WTC11 (cell line): ENCODE data around the gene MOB3C. TPM values are rescaled to one million over a fixed set of nuclear protein-coding genes. Genes with fewer than 3 reads are reported as not detected.

ENCODE experiments used
- ATAC-seq: fragments of 200-7000 bp; cut with Tn5 transposase; 2 replicates; pipeline ENCODE4 v1.10.0; 2021; ENCODE audit warnings: mild to moderate bottlenecking, moderate library complexity
- CTCF ChIA-PET: fragments of 300-600 bp; sonication (Branson Sonifier 250); formaldehyde crosslinking; loops from one replicate; lab custom pipeline; 2021; ENCODE audit warnings: antibody characterized with exemption; lab: Charles Lee
- POLR2A ChIA-PET: fragments of 350-600 bp; sonication (Branson Sonifier 250); formaldehyde crosslinking; loops from one replicate; lab custom pipeline; 2021; ENCODE audit warnings: antibody characterized with exemption; lab: Charles Lee
- DNase-seq: peaks from one replicate; pipeline ENCODE4 v3.0.0; 2021; ENCODE audit warnings: low spot score
- H3K27ac Mint-ChIP-seq: 2 replicates; pipeline ENCODE4 v1.8.0; 2021; ENCODE audit warnings: mixed read lengths
- H3K27me3 Mint-ChIP-seq: 2 replicates; pipeline ENCODE4 v1.8.0; 2021; ENCODE audit warnings: low read depth, mild to moderate bottlenecking, moderate library complexity, mixed read lengths
- H3K36me3 Mint-ChIP-seq: 2 replicates; pipeline ENCODE4 v1.8.0; 2021; ENCODE audit warnings: mixed read lengths
- H3K4me1 Mint-ChIP-seq: 2 replicates; pipeline ENCODE4 v1.8.0; 2022; ENCODE audit warnings: mixed read lengths
- H3K4me3 Mint-ChIP-seq: 2 replicates; pipeline ENCODE4 v1.8.0; 2021; ENCODE audit warnings: mild to moderate bottlenecking, moderate library complexity, mixed read lengths
- H3K9me3 Mint-ChIP-seq: 2 replicates; pipeline ENCODE4 v1.8.0; 2021; ENCODE audit warnings: mixed read lengths
- E2F4 ChIP-seq: sonication (generic); formaldehyde crosslinking; IDR thresholded peaks from 2 replicates; pipeline ENCODE4 v1.8.1; 2022; ENCODE audit warnings: low read depth, mild to moderate bottlenecking, moderate library complexity, missing genetic modification reagents, borderline replicate concordance
- E2F5 ChIP-seq: sonication (generic); formaldehyde crosslinking; IDR thresholded peaks from 2 replicates; pipeline ENCODE4 v1.8.1; 2022; ENCODE audit warnings: mild to moderate bottlenecking, moderate library complexity, missing genetic modification reagents
- FOXK1 ChIP-seq: sonication (generic); formaldehyde crosslinking; IDR thresholded peaks from 2 replicates; pipeline ENCODE4 v1.8.0; 2022; ENCODE audit warnings: mild to moderate bottlenecking, moderate library complexity, missing genetic modification reagents
- GTF2I ChIP-seq: fragments of 250-450 bp; sonication (Bioruptor Pico); conservative IDR thresholded peaks from 2 replicates; pipeline ENCODE4 v1.4.0; 2021; ENCODE audit warnings: mild to moderate bottlenecking
- NFE2L1 ChIP-seq: sonication (generic); formaldehyde crosslinking; IDR thresholded peaks from 2 replicates; pipeline ENCODE4 v1.8.1; 2023; ENCODE audit warnings: missing genetic modification reagents
- NFYB ChIP-seq: sonication (generic); formaldehyde crosslinking; conservative IDR thresholded peaks from 2 replicates; pipeline ENCODE4 v1.8.0; 2022; ENCODE audit warnings: low read depth, missing genetic modification reagents
- PRDM15 ChIP-seq: sonication (generic); formaldehyde crosslinking; IDR thresholded peaks from 2 replicates; pipeline ENCODE4 v1.8.0; 2022; ENCODE audit warnings: missing genetic modification reagents
- PREB ChIP-seq: sonication (generic); formaldehyde crosslinking; IDR thresholded peaks from 2 replicates; pipeline ENCODE4 v1.8.1; 2022; ENCODE audit warnings: mild to moderate bottlenecking, missing genetic modification reagents, moderate library complexity, borderline replicate concordance
- RELA ChIP-seq: sonication (generic); formaldehyde crosslinking; IDR thresholded peaks from 2 replicates; pipeline ENCODE4 v1.8.1; 2022; ENCODE audit warnings: missing genetic modification reagents, mild to moderate bottlenecking, borderline replicate concordance
- STAT6 ChIP-seq: sonication (generic); formaldehyde crosslinking; conservative IDR thresholded peaks from 2 replicates; pipeline ENCODE4 v1.8.1; 2023; ENCODE audit warnings: mild to moderate bottlenecking, low read depth, missing genetic modification reagents, moderate library complexity
- ZNF138 ChIP-seq: sonication (generic); formaldehyde crosslinking; conservative IDR thresholded peaks from 2 replicates; pipeline ENCODE4 v1.8.1; 2022; ENCODE audit warnings: mild to moderate bottlenecking, moderate library complexity, missing genetic modification reagents
- ZNF232 ChIP-seq: sonication (generic); formaldehyde crosslinking; IDR thresholded peaks from 2 replicates; pipeline ENCODE4 v1.8.0; 2022; ENCODE audit warnings: mild to moderate bottlenecking, missing genetic modification reagents
- ZNF281 ChIP-seq: sonication (generic); formaldehyde crosslinking; IDR thresholded peaks from 2 replicates; pipeline ENCODE4 v1.8.0; 2023; ENCODE audit warnings: mild to moderate bottlenecking, missing genetic modification reagents
- total RNA-seq: library from RNA; stranded (reverse); gene quantifications from 3 replicates; pipeline ENCODE4 v1.2.3, GENCODE V29; 2021
- TF ChIP-seq, protein P1 (sequence below): fragments of 250-450 bp; sonication (Bioruptor Pico); IDR thresholded peaks from 2 replicates; pipeline ENCODE4 v1.9.0; 2021; ENCODE audit warnings: mild to moderate bottlenecking
- TF ChIP-seq, protein P2 (sequence below): sonication (generic); formaldehyde crosslinking; IDR thresholded peaks from 2 replicates; pipeline ENCODE4 v1.8.0; 2022; ENCODE audit warnings: mild to moderate bottlenecking, missing genetic modification reagents
- TF ChIP-seq, protein P3 (sequence below): fragments of 200-600 bp; IDR thresholded peaks from 2 replicates; pipeline ENCODE4 v1.8.0; 2022; ENCODE audit warnings: antibody characterized with exemption

The MOB3C gene
- total RNA-seq, 1 experiment from 2014 or later: 3.1 TPM

DNA sequence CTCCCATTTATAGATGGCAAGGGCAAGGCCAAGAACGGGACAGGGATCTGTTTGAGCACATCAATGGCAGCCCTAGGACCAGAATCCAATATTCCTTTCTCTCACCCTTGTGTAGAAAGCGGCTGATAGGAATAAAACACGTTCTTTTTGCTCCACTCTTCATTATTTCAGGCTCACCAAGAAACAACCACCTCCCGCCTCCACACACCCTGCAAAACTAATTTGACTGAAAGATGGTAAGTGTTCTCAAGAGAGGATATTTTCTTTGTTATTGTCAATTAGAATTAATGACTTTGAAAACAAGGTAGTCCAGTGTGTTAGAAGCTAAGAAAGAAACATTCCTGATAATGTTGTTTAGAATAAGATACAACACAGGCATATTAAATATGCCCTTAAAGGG is 53.3 kb downstream of the MOB3C start:
- ChIA-PET CTCF (interaction anchor here (0.7 to 1.4 kb wide), 2 partner anchors 13 to 121 kb away, joined by 3 to 7 read pairs; no protein-coding TSS in a partner anchor), POLR2A (interaction anchor here (0.6 kb wide), 1 partner anchor 59 kb away, joined by 3 read pairs; no protein-coding TSS in a partner anchor)
- no peak overlapping the region for H3K4me3 Mint-ChIP-seq
- no peak for TF ChIP-seq PRDM15
- TF ChIP-seq, protein P1, sequence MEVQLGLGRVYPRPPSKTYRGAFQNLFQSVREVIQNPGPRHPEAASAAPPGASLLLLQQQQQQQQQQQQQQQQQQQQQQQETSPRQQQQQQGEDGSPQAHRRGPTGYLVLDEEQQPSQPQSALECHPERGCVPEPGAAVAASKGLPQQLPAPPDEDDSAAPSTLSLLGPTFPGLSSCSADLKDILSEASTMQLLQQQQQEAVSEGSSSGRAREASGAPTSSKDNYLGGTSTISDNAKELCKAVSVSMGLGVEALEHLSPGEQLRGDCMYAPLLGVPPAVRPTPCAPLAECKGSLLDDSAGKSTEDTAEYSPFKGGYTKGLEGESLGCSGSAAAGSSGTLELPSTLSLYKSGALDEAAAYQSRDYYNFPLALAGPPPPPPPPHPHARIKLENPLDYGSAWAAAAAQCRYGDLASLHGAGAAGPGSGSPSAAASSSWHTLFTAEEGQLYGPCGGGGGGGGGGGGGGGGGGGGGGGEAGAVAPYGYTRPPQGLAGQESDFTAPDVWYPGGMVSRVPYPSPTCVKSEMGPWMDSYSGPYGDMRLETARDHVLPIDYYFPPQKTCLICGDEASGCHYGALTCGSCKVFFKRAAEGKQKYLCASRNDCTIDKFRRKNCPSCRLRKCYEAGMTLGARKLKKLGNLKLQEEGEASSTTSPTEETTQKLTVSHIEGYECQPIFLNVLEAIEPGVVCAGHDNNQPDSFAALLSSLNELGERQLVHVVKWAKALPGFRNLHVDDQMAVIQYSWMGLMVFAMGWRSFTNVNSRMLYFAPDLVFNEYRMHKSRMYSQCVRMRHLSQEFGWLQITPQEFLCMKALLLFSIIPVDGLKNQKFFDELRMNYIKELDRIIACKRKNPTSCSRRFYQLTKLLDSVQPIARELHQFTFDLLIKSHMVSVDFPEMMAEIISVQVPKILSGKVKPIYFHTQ (CRISPR knock-in tag): no peak
- TF ChIP-seq STAT6 (CRISPR knock-in tag): no peak
- TF ChIP-seq ZNF232 (CRISPR knock-in tag): no peak
- no peak for TF ChIP-seq E2F4 (CRISPR knock-in tag)
- no peak for TF ChIP-seq FOXK1 (CRISPR knock-in tag)
- no peak for TF ChIP-seq ZNF138
- TF ChIP-seq E2F5 (CRISPR knock-in tag): no peak
- TF ChIP-seq, protein P2, sequence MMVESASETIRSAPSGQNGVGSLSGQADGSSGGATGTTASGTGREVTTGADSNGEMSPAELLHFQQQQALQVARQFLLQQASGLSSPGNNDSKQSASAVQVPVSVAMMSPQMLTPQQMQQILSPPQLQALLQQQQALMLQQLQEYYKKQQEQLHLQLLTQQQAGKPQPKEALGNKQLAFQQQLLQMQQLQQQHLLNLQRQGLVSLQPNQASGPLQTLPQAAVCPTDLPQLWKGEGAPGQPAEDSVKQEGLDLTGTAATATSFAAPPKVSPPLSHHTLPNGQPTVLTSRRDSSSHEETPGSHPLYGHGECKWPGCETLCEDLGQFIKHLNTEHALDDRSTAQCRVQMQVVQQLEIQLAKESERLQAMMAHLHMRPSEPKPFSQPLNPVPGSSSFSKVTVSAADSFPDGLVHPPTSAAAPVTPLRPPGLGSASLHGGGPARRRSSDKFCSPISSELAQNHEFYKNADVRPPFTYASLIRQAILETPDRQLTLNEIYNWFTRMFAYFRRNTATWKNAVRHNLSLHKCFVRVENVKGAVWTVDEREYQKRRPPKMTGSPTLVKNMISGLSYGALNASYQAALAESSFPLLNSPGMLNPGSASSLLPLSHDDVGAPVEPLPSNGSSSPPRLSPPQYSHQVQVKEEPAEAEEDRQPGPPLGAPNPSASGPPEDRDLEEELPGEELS: no peak
- no peak for TF ChIP-seq GTF2I
- no peak for TF ChIP-seq ZNF281 (CRISPR knock-in tag)
- no peak for TF ChIP-seq PREB (CRISPR knock-in tag)
- no peak for TF ChIP-seq NFYB (CRISPR knock-in tag)
- no peak for TF ChIP-seq NFE2L1 (CRISPR knock-in tag)
- TF ChIP-seq, protein P3, sequence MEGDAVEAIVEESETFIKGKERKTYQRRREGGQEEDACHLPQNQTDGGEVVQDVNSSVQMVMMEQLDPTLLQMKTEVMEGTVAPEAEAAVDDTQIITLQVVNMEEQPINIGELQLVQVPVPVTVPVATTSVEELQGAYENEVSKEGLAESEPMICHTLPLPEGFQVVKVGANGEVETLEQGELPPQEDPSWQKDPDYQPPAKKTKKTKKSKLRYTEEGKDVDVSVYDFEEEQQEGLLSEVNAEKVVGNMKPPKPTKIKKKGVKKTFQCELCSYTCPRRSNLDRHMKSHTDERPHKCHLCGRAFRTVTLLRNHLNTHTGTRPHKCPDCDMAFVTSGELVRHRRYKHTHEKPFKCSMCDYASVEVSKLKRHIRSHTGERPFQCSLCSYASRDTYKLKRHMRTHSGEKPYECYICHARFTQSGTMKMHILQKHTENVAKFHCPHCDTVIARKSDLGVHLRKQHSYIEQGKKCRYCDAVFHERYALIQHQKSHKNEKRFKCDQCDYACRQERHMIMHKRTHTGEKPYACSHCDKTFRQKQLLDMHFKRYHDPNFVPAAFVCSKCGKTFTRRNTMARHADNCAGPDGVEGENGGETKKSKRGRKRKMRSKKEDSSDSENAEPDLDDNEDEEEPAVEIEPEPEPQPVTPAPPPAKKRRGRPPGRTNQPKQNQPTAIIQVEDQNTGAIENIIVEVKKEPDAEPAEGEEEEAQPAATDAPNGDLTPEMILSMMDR: no peak
- no peak for TF ChIP-seq RELA (CRISPR knock-in tag)

More for the DNA sequence above, 53.3 kb downstream of the MOB3C start:
- Mint-ChIP-seq H3K4me1 (peaks cover 7% of the 10 kb centered on the region), H3K9me3 (no peaks in the 10 kb centered on the region), H3K27ac (no peak overlapping the region), H3K27me3 (no peaks in the 10 kb centered on the region), H3K36me3 (peaks cover 6% of the 10 kb centered on the region)
- ATAC-seq (no peak), DNase-seq (no peak)
